GM18498 (cell line): ENCODE results near the gene LINC00305.
A peak's percentile ranks its signal among the peaks of the same experiment; 100 is the strongest.

ENCODE experiments used
- ATAC-seq: cut with Tn5 transposase; IDR thresholded peaks from one replicate; pipeline ENCODE4 v1.9.1; 2021; ENCODE audit warnings: mild to moderate bottlenecking, moderate library complexity; ENCODE audit not compliant: unreplicated experiment

LINC00305 gene

GRCh38 chr18:64116571-64117175 lies 32.2 kb downstream of the LINC00305 start:
- ATAC-seq = no peak

- no peak for ATAC-seq
These were observed 33.0 kb downstream of the LINC00305 start for GRCh38 chr18:64115881-64116280.

GRCh38 chr18:64111950-64112349 lies 36.9 kb downstream of the LINC00305 start:
- no peak for ATAC-seq

- no peak for ATAC-seq
These were observed 38.0 kb downstream of the LINC00305 start for GRCh38 chr18:64110692-64111480.

- ATAC-seq = no peak
These were observed 44.9 kb downstream of the LINC00305 start for GRCh38 chr18:64103986-64104385.

GRCh38 chr18:64100116-64100922 lies 48.6 kb downstream of the LINC00305 start:
- peak; percentile 53 for ATAC-seq

GRCh38 chr18:64099244-64099643 lies 49.6 kb downstream of the LINC00305 start:
- ATAC-seq = peak; percentile 57

- ATAC-seq = no peak
These were observed 51.4 kb downstream of the LINC00305 start for GRCh38 chr18:64097497-64097896.

- no peak for ATAC-seq
These were observed 53.8 kb downstream of the LINC00305 start for GRCh38 chr18:64095056-64095455.

GRCh38 chr18:64094210-64094609 lies 54.7 kb downstream of the LINC00305 start:
- no peak for ATAC-seq

GRCh38 chr18:64091526-64091925 lies 57.4 kb downstream of the LINC00305 start:
- ATAC-seq = no peak

GRCh38 chr18:64090876-64091275 lies 58.0 kb downstream of the LINC00305 start:
- ATAC-seq = no peak

- ATAC-seq = peak; percentile 51
These were observed 65.0 kb downstream of the LINC00305 start for GRCh38 chr18:64083916-64084315.

- ATAC-seq = no peak
These were observed 66.4 kb downstream of the LINC00305 start for GRCh38 chr18:64082513-64082912.

GRCh38 chr18:64082054-64082453 lies 66.8 kb downstream of the LINC00305 start:
- no peak for ATAC-seq

- ATAC-seq = no peak
These were observed 74.9 kb downstream of the LINC00305 start for GRCh38 chr18:64073971-64074370.

- ATAC-seq = no peak
These were observed 93.9 kb downstream of the LINC00305 start for GRCh38 chr18:64055019-64055418.

- no peak for ATAC-seq
These were observed 95.6 kb downstream of the LINC00305 start for GRCh38 chr18:64053246-64053645.

GRCh38 chr18:64052772-64053171 lies 96.1 kb downstream of the LINC00305 start:
- ATAC-seq = no peak

- no peak for ATAC-seq
These were observed 104.3 kb downstream of the LINC00305 start for GRCh38 chr18:64044616-64045015.

- ATAC-seq = no peak
These were observed 106.0 kb downstream of the LINC00305 start for GRCh38 chr18:64042728-64043358.
